GM12878 (cell line): ENCODE data around the gene CREG2. TPM values are rescaled to one million over a fixed set of nuclear protein-coding genes. Genes with fewer than 3 reads are reported as not detected.

Experiments used
- ATAC-seq: fragments of 200-7000 bp; cut with Tn5 transposase; 3 replicates; pipeline ENCODE4 v1.9.1; 2020; ENCODE audit warnings: mild to moderate bottlenecking, moderate library complexity
- BruUV-seq: library from RNA; stranded (reverse); fragments of 400-500 nt; replicated peaks from 2 replicates; lab custom pipeline; 2021; lab: Mats Ljungman, UMichigan
- CTCF ChIA-PET: fragments of 300-600 bp; sonication (Branson Sonifier 250); formaldehyde crosslinking; extraction: SDS; loops from one replicate; lab custom pipeline; 2021; ENCODE audit warnings: inconsistent platforms; lab: Yijun Ruan, JAX
- POLR2A ChIA-PET: fragments of 350-600 bp; formaldehyde crosslinking; extraction: SDS; loops from one replicate; lab custom pipeline; 2021; ENCODE audit warnings: inconsistent platforms; lab: Charles Lee
- RAD21 ChIA-PET: fragments of 300-600 bp; sonication (Branson Sonifier 250); formaldehyde crosslinking; loops from one replicate; lab custom pipeline; 2023; ENCODE audit warnings: antibody characterized with exemption; ENCODE audit not compliant: unreplicated experiment; lab: Charles Lee
- SMC1A ChIA-PET: fragments of 300-600 bp; sonication (Branson Sonifier 250); formaldehyde crosslinking; loops from one replicate; lab custom pipeline; 2023; ENCODE audit not compliant: unreplicated experiment, uncharacterized antibody; lab: Charles Lee
- DNase-seq: peaks from one replicate; pipeline ENCODE4 v3.0.0-alpha.2; 2011; ENCODE audit warnings: low read depth, low spot score
- FAIRE-seq: peaks from 3 replicates; lab custom pipeline; 2011; peaks lifted over from hg19 to GRCh38; lab: Jason Lieb, UNC
- H2AFZ ChIP-seq: 2 replicates; pipeline ENCODE4 v1.6.0; 2011; ENCODE audit warnings: low read depth, low read length, control low read depth; ENCODE audit not compliant: control insufficient read depth
- H3K27ac ChIP-seq: 2 replicates; pipeline ENCODE4 v1.5.1; 2011; ENCODE audit warnings: control low read depth; ENCODE audit not compliant: control insufficient read depth, insufficient read depth
- H3K27me3 ChIP-seq, 2 experiments: replicated peaks in 1 of 2; 2 replicates each; pipeline versions ENCODE4 v1.6.0 to v1.6.1; 2011; ENCODE audit warnings: low read length in 1 of 2; ENCODE audit not compliant: control insufficient read depth in 2 of 2, insufficient read depth in 2 of 2
- H3K36me3 ChIP-seq, 2 experiments: 2 replicates each; pipeline ENCODE4 v1.5.1; 2011; ENCODE audit warnings: low read length in 1 of 2; ENCODE audit not compliant: control insufficient read depth in 2 of 2, insufficient read depth in 2 of 2
- H3K4me1 ChIP-seq: 2 replicates; pipeline ENCODE4 v1.6.1; 2011; ENCODE audit warnings: mild to moderate bottlenecking, low read length, moderate library complexity, mixed read lengths; ENCODE audit not compliant: control insufficient read depth, insufficient read depth
- H3K4me2 ChIP-seq: 2 replicates; pipeline ENCODE4 v1.6.0; 2011; ENCODE audit warnings: control low read depth; ENCODE audit not compliant: control insufficient read depth, insufficient read depth
- H3K4me3 ChIP-seq: fragments of 200-600 bp; sonication (generic); 2 replicates; pipeline ENCODE4 v1.5.1; 2016
- H3K79me2 ChIP-seq: 2 replicates; pipeline ENCODE4 v1.6.0; 2011; ENCODE audit warnings: low read length; ENCODE audit not compliant: control insufficient read depth, insufficient read depth
- H3K9ac ChIP-seq: 2 replicates; pipeline ENCODE4 v1.8.0; 2011; ENCODE audit warnings: low read length, control low read depth, mixed read lengths; ENCODE audit not compliant: control insufficient read depth, insufficient read depth
- H3K9me3 ChIP-seq: replicated peaks from 3 replicates; pipeline ENCODE4 v1.5.1; 2011; ENCODE audit warnings: mild to moderate bottlenecking, low read length; ENCODE audit not compliant: control insufficient read depth, insufficient read depth
- H4K20me1 ChIP-seq: 2 replicates; pipeline ENCODE4 v1.6.0; 2011; ENCODE audit not compliant: control insufficient read depth, insufficient read depth
- IKZF1 ChIP-seq: fragments of 450-650 bp; conservative IDR thresholded peaks from 2 replicates; pipeline ENCODE4 v1.6.1; 2017; ENCODE audit warnings: antibody characterized with exemption, mild to moderate bottlenecking
- KDM1A ChIP-seq: fragments of 200-600 bp; sonication (generic); IDR thresholded peaks from 2 replicates; pipeline ENCODE4 v1.6.1; 2016; ENCODE audit warnings: borderline replicate concordance
- MTA2 ChIP-seq: fragments of 450-650 bp; IDR thresholded peaks from 2 replicates; pipeline ENCODE4 v1.6.1; 2016; ENCODE audit warnings: low read depth, mild to moderate bottlenecking, moderate library complexity
- WGBS: methylation state at CpG from one replicate; pipeline ENCODE4 v1.1.6; 2016; ENCODE audit warnings: low lambda C conversion rate; ENCODE audit not compliant: insufficient replicate concordance, insufficient coverage; ENCODE audit errors: missing lambda C conversion rate; 5-methylcytosine and 5-hydroxymethylcytosine counted together
- in situ Hi-C: fragments of 300-500 bp; cut with MboI; formaldehyde crosslinking; loops from 9 replicates; pipeline ENCODE4 v1.14.3; 2018; ENCODE audit warnings: mixed read lengths
- intact Hi-C: fragments of 100-400 bp; cut with micrococcal nuclease; formaldehyde crosslinking; loops from one replicate; pipeline ENCODE4 v1.14.2; 2022; ENCODE audit not compliant: unreplicated experiment
- polyA plus RNA-seq, 11 experiments: library from polyadenylated mRNA; depleted of rRNA in 4 of 11; unstranded in 6 of 11; stranded (reverse) in 5 of 11; fragments of >200 nt; fragmentation: Nextera tagmentation in 4 of 11; fragmentation: Illumina TruSeq in 1 of 11; extraction: Ambion mirVana in 4 of 11; extraction: Trizol in 1 of 11; gene quantifications; 1 replicate in 1 of 11; 2 replicates in 10 of 11; pipeline versions ENCODE4 v1.2.1 to v1.2.3, GENCODE V29; 2011 to 2016; ENCODE audit warnings: inconsistent platforms in 2 of 11, missing spikeins in 2 of 11, low read depth in 1 of 11
- total RNA-seq, 4 experiments: library from RNA; depleted of rRNA in 3 of 4; stranded (reverse); fragments of >200 nt in 3 of 4; fragmentation: Illumina TruSeq in 1 of 4; extraction: Trizol in 1 of 4; gene quantifications; 2 replicates each; pipeline versions ENCODE4 v1.2.1 to v1.2.3, GENCODE V29; 2013 to 2021
- TF ChIP-seq, protein P1 (sequence below): fragments of 450-650 bp; IDR thresholded peaks from 2 replicates; pipeline ENCODE4 v1.6.1; 2018; ENCODE audit warnings: mild to moderate bottlenecking, low read depth, moderate library complexity; ENCODE audit not compliant: partially characterized antibody
- TF ChIP-seq, protein P2 (sequence below): fragments of 450-650 bp; IDR thresholded peaks from 2 replicates; pipeline ENCODE4 v1.6.1; 2014; ENCODE audit warnings: mild to moderate bottlenecking

Gene CREG2
- total and polyA plus RNA-seq, 10 of the 15 experiments (the other 5 are each of a cell fraction or from before 2014, with no cell fraction given), result not detected

DNA sequence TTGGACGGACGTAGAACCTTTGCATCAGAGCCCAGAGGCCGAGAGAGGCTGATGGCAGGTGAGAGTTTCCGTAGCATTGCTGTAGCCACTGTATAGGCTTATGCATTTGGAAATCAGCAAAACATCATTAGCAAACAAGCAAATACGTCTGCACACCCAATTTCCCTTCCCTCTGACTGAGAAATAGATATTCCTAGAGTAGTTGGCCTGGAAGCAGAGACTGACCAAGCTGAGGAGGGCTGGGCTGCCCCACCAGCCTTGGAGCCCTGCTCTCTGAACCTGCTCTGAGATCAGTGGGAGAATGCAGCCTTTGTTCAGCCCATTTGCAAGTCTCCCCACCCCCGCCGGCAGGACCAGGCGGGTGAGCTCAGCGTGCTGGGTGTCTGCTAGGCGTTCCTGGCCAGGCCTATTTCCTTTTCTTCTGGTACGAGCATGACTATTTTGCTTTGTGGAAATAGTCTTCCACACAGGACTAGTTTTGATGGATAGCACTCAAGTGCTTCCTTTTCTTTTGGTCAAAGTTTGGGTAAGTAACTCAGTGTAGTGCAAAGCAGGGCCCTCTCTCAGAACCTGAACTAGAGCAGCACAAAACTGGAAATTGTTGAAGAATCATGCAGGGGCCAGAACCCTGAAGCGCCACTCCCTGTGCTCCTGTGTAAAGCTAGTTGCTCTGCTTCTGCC, 56.9 kb downstream of the CREG2 start:
- no peak overlapping the region for H3K27ac ChIP-seq
- H3K4me2 ChIP-seq, result no peak overlapping the region
- SMC1A ChIA-PET, result no interaction called here
- FAIRE-seq (no peak), ATAC-seq (no peak), DNase-seq (no peak)
- H3K36me3 ChIP-seq, result no peaks in the 10 kb centered on the region
- H3K9ac ChIP-seq, result no peak overlapping the region
- RAD21 ChIA-PET, result no interaction called here
- H3K4me3 ChIP-seq, result no peak overlapping the region
- H3K79me2 ChIP-seq, result no peaks in the 10 kb centered on the region
- POLR2A ChIA-PET, result no interaction called here
- CTCF ChIA-PET, result interaction anchor here (3.8 kb wide), 1 partner anchor 11 kb away, joined by 24 read pairs; no protein-coding TSS in a partner anchor
- peaks cover 0 to 3% of the 10 kb centered on the region in 2 experiments; a peak in 2 of 4 replicates for H3K27me3 ChIP-seq
- BruUV-seq, result no TSS peak
- H3K9me3 ChIP-seq, result peaks cover 1% of the 10 kb centered on the region; the same call in 1 of the 3 replicates
- no peaks in the 10 kb centered on the region; the same call in 1 of the 2 replicates for H3K4me1 ChIP-seq
- no peaks in the 10 kb centered on the region for H4K20me1 ChIP-seq
- intact Hi-C loops, result no loop called here
- TF ChIP-seq MTA2 (no peak), IKZF1 (no peak), KDM1A (no peak)
- TF ChIP-seq, protein P1, sequence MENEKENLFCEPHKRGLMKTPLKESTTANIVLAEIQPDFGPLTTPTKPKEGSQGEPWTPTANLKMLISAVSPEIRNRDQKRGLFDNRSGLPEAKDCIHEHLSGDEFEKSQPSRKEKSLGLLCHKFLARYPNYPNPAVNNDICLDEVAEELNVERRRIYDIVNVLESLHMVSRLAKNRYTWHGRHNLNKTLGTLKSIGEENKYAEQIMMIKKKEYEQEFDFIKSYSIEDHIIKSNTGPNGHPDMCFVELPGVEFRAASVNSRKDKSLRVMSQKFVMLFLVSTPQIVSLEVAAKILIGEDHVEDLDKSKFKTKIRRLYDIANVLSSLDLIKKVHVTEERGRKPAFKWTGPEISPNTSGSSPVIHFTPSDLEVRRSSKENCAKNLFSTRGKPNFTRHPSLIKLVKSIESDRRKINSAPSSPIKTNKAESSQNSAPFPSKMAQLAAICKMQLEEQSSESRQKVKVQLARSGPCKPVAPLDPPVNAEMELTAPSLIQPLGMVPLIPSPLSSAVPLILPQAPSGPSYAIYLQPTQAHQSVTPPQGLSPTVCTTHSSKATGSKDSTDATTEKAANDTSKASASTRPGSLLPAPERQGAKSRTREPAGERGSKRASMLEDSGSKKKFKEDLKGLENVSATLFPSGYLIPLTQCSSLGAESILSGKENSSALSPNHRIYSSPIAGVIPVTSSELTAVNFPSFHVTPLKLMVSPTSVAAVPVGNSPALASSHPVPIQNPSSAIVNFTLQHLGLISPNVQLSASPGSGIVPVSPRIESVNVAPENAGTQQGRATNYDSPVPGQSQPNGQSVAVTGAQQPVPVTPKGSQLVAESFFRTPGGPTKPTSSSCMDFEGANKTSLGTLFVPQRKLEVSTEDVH, result no peak
- TF ChIP-seq, protein P2, sequence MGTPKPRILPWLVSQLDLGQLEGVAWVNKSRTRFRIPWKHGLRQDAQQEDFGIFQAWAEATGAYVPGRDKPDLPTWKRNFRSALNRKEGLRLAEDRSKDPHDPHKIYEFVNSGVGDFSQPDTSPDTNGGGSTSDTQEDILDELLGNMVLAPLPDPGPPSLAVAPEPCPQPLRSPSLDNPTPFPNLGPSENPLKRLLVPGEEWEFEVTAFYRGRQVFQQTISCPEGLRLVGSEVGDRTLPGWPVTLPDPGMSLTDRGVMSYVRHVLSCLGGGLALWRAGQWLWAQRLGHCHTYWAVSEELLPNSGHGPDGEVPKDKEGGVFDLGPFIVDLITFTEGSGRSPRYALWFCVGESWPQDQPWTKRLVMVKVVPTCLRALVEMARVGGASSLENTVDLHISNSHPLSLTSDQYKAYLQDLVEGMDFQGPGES, result no peak
- TF ChIP-seq, all 136 proteins: peak for 0
- 63% methylated on average over 12 of the region's 12 CpGs for WGBS
- H2AFZ ChIP-seq, result no peak overlapping the region
- in situ Hi-C loops, result no loop called here
